DND-41 (cell line): ENCODE measurements around the gene TMEM269.

Source experiments
- EZH2 ChIP-seq: IDR thresholded peaks from 3 replicates; pipeline ENCODE4 v1.6.1; 2012; ENCODE audit warnings: borderline replicate concordance, low read depth, mild to moderate bottlenecking, moderate library complexity, low read length, inconsistent platforms; ENCODE audit not compliant: severe bottlenecking
- TF ChIP-seq, protein P1 (sequence below): IDR thresholded peaks from 2 replicates; pipeline ENCODE4 v1.5.1; 2012; ENCODE audit warnings: borderline replicate concordance, low read length, moderate library complexity, mild to moderate bottlenecking; ENCODE audit not compliant: poor library complexity, severe bottlenecking; ENCODE audit errors: extremely low read depth

DNA sequence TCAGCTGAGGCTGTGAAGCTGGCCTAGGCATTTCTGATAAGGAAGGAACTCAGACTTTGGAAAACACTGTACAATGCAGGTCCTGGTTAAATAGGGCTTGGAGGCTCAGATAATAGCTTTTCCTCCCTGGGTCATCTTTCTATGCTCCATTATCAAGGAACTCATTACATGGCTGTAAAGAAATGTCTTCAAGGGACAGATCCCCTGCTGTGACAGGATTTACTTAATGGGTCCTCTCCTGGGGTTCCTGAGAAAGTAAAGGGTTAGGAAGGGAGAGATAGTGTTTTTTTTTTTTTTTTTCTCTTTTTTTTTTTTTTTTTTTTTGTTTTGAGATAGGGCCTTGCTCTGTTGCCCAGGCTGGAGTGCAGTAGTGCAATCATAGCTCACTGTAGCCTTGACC, 46.5 kb downstream of the TMEM269 start:
- TF ChIP-seq, protein P1, sequence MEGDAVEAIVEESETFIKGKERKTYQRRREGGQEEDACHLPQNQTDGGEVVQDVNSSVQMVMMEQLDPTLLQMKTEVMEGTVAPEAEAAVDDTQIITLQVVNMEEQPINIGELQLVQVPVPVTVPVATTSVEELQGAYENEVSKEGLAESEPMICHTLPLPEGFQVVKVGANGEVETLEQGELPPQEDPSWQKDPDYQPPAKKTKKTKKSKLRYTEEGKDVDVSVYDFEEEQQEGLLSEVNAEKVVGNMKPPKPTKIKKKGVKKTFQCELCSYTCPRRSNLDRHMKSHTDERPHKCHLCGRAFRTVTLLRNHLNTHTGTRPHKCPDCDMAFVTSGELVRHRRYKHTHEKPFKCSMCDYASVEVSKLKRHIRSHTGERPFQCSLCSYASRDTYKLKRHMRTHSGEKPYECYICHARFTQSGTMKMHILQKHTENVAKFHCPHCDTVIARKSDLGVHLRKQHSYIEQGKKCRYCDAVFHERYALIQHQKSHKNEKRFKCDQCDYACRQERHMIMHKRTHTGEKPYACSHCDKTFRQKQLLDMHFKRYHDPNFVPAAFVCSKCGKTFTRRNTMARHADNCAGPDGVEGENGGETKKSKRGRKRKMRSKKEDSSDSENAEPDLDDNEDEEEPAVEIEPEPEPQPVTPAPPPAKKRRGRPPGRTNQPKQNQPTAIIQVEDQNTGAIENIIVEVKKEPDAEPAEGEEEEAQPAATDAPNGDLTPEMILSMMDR: no peak
- TF ChIP-seq EZH2: no peak
